NK-92 (cell line): ENCODE data around the gene CD320.
"Not testable (repeated sequence)": the region's sequence is repeated elsewhere in the genome, so short reads cannot be mapped to it uniquely, and the experiment has no call there.

Experiments used
- DNase-seq: peaks from one replicate; lab custom pipeline; 2025; ENCODE audit not compliant: unreplicated experiment; lab: John Stamatoyannopoulos, UW

The CD320 gene

DNA sequence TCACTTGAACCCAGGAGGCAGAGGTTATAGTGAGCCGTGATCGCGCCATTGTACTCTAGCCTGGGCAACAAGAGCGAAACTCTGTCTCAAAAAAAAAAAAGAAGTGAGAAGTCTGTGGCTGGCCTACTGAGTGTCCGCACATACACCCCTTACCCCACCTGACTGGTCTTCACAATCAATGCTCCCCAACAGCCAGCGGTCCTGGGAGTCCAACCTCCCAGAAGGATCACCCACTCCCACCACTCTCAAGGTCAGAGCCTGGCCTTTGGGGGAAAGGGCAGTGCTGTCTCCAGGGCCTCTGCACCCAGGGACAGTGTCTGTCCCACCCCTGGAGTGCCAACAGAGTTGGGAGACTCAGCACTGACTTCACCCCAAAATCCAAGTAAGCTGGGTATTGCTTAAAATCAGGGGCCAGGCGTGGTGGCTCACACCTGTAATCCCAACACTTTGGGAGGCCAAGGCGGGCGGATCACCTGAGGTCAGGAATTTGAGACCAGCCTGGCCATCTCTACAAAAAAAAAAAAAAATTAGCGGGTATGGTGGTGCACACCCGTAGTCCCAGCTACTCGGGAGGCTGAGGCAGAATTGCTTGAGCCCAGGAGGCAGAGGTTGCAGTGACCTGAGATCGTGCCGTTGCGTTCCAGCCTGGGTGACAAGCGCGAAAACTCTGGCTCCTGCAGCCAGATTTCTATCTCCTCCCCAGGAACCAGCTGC lies 2.3 kb upstream of the CD320 start:
- no peak for DNase-seq

DNA sequence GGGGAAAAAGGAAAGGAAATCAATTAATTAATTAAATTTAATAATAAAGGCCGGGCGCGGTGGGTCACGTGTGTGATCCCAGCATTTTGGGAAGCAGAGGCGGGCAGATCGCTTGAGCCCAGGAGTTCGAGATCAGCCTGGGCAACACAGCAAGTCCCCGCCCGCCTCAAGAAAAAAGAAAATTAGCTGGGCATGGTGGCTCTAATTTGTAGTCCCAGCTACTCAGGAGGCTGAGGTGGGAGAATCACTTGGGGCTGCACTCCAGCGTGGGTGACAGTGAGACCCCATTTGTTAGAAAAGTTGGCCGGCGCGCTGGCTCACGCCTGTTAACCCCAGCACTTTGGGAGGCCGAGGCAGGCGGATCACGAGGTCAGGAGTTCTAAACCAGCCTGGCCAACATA lies 733 bp upstream of the CD320 start:
- no peak for DNase-seq

DNA sequence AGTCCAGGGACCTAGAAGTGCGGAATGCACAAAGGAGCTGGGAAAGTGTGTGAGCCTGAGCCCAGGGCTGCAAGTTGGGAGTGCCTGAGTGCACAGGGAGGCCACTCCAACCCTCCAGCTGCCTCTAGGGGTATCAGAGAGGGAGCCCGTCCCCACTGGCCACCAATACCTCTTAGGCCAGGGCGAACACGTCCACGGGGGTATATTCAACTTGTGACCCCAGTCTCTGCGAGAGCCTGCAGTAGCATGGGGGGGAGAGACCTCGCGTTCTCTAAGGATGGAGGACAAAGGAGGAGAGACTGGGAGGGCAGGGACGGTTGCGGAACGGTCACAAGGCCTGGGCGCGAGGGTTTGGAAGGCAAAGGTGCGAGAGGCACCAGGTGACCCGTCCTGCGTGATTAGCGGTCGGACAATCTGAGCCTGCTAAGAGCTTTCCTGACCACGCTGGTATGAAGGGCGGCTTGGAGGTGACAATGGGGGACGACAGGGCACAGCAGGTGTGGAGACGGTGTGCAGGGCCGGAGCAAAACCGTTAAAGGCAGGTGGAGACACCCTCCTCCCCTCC lies 676 bp downstream of the CD320 start:
- DNase-seq = no peak

DNA sequence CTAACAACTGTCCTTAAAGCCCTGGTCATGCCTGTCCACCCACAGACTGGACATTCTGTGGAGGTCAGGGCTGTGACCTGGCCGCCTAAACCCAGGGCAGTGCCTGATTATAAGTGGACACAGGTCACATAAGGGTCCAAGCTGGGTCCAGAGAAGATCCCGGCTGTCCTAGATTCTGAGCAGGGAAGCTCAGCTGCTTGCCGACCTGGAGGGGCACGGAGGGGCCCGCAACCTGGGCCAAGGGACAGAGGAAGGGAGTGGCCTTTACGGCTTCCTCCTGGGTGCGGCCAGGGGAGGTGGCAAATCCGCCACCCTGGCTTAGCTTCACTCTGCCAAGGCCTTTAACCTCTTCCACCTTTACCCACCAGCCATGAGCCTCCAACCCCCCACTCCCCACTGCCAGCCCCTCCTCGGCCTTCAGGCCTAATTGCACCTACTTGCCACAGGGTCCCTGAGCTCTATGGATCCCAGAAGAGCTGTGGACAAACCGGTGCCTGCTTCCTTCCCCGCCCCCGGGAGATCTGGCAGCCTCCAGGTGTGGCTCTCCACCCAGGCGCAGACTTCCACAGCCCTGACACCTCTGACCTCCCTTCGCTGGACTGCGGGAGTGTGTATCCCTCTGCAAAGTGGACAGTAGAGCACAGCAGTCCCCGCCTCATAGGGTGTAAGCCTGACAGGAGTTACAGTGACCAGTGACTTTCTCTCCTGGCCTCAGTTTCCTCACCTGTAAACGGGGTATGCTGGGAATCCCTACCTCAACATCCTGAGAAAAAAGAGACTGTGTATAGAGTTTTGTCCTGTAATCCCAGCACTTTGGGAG lies 1.7 kb downstream of the CD320 start:
- DNase-seq = no peak

DNA sequence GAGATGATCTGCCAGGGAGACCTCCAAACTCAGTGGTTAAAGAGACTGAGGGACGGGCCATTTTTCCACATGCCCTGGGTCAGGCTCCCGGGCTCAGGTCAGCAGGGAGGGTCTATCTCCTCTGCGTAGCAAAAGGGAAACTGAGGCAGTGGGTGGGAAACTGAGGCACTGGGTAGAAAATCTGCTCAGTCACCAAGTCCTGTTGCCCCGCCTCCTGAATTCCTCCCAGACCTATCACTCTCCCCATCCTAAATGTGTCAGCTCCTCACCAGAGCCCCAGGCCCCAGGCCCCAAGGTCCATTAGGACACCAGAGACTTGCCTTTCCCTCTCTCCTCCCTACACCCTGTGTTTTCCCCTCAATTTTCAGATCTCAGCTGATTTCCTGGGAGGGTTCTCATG lies 2.4 kb downstream of the CD320 start:
- no peak for DNase-seq

DNA sequence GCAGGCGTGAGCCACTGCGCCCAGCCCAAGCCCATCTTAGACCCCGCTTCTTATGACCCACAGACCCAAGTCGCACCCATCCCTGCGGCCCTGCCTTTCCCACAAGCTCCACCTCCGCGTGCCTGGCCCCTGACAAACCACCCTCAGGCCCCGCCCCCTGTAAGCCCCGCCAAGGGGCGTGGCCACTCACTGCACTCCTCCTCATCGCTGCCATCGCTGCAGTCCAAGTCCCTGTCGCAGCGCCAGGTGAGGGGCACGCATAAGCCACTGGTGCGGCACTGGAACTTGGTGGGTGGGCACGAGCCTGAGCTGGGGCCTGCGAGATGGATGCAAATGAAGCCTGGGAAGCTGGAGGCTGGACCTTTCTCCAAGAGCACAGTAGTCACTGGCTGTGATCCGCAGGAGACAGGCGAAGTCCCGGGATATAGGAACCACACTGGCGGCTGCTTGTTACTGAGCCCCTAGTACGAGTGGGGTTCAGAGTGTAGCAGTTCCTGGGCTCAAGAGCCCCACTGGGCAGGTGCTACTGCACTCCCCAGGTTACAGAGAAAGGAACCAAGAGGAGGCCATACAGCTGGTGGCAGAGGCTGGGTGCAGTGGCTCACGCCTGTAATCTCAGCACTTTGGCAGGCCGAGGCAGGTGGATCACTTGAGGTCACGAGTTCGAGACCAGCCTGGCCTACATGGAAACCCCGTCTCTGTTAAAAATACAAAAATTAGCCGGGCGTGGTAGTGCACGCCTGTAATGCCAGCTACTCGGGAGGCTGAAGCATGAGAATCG lies 3.1 kb downstream of the CD320 start:
- DNase-seq = no peak

DNA sequence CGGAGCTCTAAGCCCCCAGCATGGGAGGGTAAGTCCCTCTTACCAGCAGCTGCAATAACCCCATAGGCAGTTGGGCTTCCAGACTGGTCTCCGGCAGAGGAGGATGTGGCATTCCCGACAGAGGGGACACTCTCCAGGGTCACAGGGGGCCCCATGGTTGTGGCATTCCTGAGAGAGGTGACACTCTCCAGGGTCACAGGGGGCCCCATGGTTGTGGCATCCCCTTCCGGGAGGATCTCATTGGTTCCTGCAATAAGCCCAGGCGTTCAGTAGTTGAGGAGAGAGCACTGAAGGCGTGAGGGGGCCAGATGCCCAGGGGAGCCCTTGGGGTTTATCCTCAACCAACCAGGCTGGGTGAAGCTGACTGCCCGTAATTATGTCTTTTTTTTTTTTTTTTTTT lies 5.4 kb downstream of the CD320 start:
- no peak for DNase-seq

DNA sequence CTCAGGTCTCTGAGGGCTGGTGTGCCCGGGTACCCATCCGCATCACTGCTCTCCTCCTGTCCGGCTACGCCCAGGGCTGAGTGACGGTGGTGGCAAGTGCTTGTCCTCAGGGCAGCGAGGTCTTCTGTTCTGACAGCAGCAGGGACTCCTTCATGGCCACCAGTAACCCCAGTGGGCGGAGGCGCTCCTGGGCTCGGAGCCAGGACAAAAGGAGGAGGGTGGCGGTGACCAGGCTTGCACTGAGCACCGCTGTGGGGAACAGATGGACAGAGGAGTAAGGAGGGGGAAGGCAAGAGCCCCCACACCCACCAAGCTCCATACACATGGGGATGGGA lies 5.8 kb downstream of the CD320 start:
- no peak for DNase-seq

DNA sequence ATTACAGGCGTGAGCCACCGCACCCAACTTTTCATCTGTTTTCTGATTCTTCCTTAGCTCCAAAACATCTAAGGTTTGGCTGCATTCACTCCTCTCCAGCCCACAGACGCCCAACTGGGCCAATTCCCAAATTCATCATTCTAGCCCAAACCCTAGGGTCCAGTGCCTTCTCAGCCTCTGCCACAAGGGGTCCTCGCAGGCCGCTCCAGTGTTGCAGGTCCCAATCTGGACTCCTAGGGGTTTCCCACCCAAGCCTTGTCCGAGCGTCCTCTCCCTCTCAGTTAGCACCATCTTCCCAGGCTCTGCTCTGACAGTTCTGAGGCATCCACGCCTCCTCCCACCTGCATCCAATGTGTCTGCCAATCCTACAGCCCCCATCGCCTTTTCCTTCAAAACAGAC lies 16.8 kb downstream of the CD320 start:
- DNase-seq = not testable (repeated sequence)

DNA sequence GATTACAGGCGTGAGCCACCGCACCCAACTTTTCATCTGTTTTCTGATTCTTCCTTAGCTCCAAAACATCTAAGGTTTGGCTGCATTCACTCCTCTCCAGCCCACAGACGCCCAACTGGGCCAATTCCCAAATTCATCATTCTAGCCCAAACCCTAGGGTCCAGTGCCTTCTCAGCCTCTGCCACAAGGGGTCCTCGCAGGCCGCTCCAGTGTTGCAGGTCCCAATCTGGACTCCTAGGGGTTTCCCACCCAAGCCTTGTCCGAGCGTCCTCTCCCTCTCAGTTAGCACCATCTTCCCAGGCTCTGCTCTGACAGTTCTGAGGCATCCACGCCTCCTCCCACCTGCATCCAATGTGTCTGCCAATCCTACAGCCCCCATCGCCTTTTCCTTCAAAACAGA lies 31.6 kb downstream of the CD320 start:
- not testable (repeated sequence) for DNase-seq

DNA sequence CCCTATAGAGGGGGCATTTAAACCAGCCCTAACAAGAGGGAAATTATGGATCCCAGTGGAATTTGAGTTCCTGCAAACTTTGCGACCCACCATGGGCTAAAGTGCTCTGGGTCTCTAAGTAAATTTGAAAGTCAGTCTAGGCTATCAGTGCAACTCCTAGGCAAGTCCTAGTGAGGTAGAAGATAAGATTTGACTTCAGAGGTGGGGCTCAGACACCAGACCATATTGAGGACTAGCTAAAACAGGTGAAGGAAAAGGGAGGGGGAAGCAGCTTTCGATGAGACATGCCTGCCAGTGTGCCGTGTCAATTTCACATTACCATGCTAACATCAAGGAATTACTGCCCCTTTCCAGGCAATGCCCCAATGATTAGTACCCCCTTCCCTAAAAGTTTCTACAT lies 38.4 kb downstream of the CD320 start:
- DNase-seq = no peak

DNA sequence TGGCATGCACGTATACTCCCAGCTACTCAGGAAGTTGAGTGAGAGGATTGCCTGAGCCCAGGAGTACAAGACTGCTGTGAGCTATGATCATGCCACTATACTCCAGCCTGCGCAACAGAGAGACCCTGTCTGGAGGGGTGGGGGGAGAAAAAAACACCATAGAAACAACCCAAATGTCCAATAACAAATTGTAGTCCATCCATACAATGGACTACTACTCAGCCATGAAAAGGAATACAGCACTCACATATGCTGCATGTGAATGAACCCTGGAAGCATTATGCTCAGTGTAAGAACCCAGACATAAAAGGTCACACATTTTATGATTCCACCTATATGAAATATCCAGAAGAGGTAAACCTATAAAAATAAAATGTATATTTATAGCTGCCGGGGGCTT lies 42.3 kb downstream of the CD320 start:
- DNase-seq = no peak

DNA sequence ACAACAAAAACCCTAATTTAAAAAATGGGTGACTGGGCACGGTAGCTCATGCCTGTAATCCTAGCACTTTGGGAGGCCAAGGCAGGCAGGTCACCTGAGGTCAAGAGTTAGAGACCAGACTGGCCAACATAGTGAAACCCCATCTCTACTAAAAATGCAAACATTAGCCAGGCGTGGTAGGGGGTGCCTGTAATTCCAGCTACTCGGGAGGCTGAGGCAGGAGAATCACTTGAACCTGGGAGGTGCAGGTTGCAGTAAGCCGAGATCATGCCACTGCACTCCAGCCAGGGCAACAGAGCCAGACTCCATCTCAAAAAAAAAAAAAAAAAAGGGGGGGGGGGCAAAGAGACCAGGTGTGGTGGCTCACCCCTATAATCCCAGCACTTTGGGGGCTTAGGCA lies 43.9 kb downstream of the CD320 start:
- DNase-seq = not testable (repeated sequence)

DNA sequence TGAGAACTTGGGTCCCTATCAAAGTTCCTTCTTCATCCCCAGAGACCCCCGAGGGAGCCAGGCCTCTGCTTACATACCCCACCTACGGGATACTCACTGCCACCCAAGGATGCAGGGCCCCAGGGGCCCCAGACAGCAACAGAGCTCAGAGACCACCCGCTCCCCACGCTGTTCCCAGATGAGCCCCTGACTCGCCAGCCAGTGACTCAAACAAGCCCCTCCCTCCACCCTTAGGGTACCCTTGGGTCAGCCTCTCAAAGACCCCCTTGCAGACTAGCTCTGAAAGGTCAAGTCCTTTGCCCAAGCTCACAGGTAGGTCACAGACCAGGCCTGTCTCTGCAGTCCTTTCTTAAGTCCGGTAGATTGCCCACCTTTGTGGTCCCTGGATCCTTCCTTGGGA lies 45.7 kb downstream of the CD320 start:
- DNase-seq = no peak

DNA sequence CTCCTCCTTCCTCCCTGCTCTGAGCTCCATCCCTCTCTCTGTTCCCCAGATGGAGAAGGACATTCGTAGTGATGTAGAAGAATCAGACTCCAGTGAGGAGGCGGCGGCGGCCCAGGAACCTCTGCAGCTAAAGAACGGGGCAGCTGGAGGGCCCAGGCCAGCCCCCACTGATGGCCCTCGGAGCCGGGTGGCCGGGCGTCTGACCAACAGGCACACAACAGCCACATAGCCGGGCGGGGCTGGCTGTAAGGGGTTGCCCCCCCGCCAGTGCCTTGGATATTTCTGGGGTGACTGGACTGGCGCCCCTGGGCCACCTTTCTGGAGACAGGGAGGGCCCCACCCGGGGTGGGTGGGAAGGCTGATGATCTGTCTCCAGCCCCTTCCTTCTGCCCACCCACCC lies 46.3 kb downstream of the CD320 start:
- no peak for DNase-seq

DNA sequence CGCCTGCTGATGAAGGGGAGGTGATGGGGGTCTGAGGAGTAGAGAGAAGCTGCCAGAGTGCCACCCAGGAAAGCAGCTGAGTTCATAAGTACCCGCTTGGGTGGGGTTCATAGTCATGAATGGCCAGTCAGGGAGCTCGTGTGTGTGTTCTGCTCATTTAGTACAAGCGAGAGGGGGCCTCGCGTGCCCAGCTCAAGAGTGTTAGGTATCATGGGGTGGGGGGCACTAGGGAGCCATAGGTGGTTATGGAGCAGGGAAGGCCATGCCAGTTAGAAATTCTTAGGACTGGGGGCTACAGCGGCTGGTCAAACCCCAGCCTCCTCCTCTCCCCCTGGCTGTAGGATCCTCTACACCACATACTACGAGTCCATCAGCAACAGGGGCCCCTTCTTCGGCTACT lies 46.8 kb downstream of the CD320 start:
- no peak for DNase-seq

DNA sequence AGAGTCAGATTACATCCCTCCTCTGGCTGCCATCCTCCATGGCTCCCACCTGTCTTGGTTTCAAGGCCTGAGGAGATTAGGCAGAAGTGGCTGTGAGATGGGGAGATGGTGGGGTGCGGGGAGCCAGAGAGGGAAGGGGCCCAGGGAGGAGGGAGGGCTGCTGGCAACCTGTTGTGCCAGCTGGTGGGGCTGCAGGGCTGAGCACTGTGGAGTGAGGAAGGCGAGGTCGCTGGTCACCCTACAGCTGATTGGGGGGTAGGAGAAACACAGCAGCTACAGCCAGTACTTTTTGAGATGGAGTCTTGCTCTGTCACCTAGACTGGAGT lies 48.3 kb downstream of the CD320 start:
- no peak for DNase-seq

DNA sequence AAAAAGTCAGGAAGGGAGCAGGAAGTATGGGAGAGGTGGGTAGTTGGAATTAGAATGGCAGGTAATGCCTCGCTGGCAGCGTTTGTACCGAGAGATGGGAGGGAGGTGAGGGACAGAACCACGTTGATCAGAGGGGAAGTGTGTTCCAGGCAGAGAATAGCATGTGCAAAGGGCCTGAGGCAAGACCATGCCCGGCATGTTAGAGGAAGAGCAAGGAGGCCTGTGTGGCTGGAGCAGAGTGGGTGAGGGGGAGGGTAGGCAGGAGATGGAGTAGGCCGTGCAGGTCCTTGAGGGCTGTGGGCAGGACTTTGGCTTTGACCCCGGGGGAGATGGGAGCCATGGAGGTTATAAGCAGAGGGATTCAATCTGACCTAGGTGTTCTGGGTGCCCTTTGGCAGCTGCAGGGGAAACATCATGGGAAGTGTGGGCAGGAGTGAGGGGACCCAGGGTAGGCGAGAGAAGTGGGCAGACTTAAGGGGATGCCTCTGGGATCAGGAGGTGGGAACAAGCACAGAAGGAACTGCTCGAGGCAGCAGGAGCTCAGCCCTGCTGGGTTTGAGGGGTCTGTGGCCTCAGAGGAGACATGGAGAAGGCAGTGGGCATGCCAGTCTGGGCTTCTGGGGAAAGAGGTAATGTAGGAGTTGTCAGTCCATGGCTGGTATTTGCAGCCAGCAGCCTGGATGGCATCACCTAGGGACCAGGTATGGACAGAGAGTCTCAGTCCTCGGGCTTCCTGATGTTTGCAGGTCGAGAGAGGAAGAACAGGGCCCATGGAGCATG lies 48.8 kb downstream of the CD320 start:
- no peak for DNase-seq

DNA sequence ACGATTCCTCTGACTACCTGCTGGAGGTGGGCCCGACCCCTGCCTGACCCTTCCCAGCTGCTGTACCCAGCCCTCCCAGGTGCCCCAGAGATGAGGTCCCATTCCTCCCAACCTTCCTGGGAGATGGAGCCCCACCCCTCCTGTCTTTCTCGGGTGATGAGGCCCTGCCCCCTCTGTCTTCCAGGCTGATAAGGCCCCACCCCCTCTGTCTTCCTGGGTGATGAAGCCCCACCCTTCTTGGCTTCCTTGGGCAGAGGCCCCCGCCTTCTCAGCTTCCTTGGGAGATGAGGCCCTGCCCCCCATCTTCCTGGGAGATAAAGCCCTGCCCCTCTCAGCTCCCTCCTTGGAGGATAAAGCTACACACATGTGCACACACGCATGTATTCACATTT lies 51.1 kb downstream of the CD320 start:
- DNase-seq = no peak

DNA sequence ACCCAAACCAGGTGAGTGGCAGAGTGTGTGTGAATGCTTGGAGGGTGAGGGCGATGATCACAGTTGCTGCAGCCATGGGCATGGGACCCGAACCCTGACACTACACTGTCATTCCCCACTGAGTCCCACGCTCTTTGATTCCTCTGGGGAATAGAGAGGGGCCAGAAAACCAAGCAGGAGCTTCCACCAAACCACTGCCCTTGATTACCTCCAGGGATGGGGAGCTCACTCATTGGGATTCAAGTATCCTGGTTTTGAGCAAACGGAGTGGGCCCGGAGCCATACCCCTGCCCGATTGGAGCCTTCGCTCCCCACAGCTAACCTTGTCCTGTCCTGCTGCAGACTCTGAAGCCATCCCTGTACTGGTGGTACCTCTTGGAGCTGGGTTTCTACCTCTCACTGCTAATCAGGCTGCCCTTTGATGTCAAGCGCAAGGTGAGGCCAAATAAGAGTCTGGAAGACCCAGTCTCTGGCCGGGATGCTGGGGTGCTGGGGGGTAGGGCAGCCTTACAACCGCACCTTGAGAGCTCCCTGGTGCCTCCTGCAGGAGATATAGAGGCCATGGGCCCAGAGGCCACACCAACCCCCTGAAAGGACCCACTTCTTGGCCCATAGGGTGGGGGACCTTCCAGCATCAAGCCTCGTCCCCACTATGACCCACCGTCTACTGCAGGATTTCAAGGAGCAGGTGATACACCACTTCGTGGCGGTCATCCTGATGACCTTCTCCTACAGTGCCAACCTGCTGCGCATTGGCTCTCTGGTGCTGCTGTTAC lies 51.7 kb downstream of the CD320 start:
- no peak for DNase-seq
